Calu3 (cell line): ENCODE results near the gene DSTYK. TPM values are rescaled to one million over a fixed set of nuclear protein-coding genes. Genes with fewer than 3 reads are reported as not detected.

Experiments used
- BruUV-seq: library from RNA; stranded (reverse); fragments of 400-500 nt; replicated peaks from 2 replicates; lab custom pipeline; 2021; lab: Mats Ljungman, UMichigan
- CTCF ChIA-PET: fragments of 300-600 bp; sonication (Branson Sonifier 250); formaldehyde crosslinking; loops from one replicate; lab custom pipeline; 2022; ENCODE audit warnings: antibody characterized with exemption; lab: Charles Lee
- DNase-seq: peaks from one replicate; pipeline ENCODE4 v3.0.0; 2022
- H3K27ac Mint-ChIP-seq: one replicate; pipeline ENCODE4 v1.8.0; 2022; ENCODE audit warnings: mixed read lengths; ENCODE audit not compliant: unreplicated experiment
- H3K27me3 Mint-ChIP-seq: one replicate; pipeline ENCODE4 v1.8.0; 2022; ENCODE audit warnings: mixed read lengths; ENCODE audit not compliant: unreplicated experiment
- H3K36me3 Mint-ChIP-seq: one replicate; pipeline ENCODE4 v1.8.0; 2022; ENCODE audit warnings: mild to moderate bottlenecking, moderate library complexity, mixed read lengths; ENCODE audit not compliant: insufficient read depth, unreplicated experiment
- H3K4me1 Mint-ChIP-seq: one replicate; pipeline ENCODE4 v1.8.0; 2022; ENCODE audit warnings: mild to moderate bottlenecking, low read depth, mixed read lengths; ENCODE audit not compliant: unreplicated experiment
- H3K4me3 Mint-ChIP-seq: one replicate; pipeline ENCODE4 v1.8.0; 2022; ENCODE audit warnings: mild to moderate bottlenecking, low read depth, moderate library complexity, mixed read lengths; ENCODE audit not compliant: unreplicated experiment
- H3K9me3 Mint-ChIP-seq: one replicate; pipeline ENCODE4 v1.8.0; 2022; ENCODE audit warnings: low read depth, mixed read lengths; ENCODE audit not compliant: unreplicated experiment
- intact Hi-C: fragments of 100-400 bp; cut with micrococcal nuclease; formaldehyde crosslinking; loops from one replicate; pipeline ENCODE4 v1.10.0; 2022; ENCODE audit not compliant: unreplicated experiment
- total RNA-seq: library from RNA; stranded (reverse); gene quantifications from 2 replicates; pipeline ENCODE4 v1.2.3, GENCODE V29; 2022
- TF ChIP-seq, protein P1 (sequence below): fragments of 200-600 bp; IDR thresholded peaks from one replicate; pipeline ENCODE4 v1.8.0; 2022; ENCODE audit warnings: antibody characterized with exemption; ENCODE audit not compliant: unreplicated experiment

The DSTYK gene
- total RNA-seq, 1 experiment from 2014 or later = 8.3 TPM

DNA sequence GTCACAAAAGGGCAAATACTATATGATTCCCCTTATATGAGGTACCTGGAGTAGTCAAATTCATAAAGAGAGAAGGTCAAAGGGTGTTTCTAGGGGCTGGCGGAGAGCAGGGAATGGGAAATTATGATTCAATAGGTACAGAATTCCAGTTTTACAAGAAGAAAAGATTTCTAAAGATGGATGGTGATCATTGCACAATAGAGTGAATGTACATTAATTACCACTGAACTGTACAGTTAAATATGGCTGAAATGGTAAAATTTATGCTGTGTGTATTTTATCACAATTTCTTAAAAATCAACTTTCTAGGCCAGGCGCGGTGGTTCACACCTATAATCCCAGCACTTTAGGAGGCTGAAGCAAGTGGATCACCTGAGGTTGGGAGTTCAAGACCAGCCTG, 109.1 kb downstream of the DSTYK start:
- Mint-ChIP-seq H3K4me1 (no peaks in the 10 kb centered on the region), H3K9me3 (no peaks in the 10 kb centered on the region)
- CTCF ChIA-PET = interaction anchor here (0.7 kb wide), 1 partner anchor 127 kb away, joined by 4 read pairs; no protein-coding TSS in a partner anchor

DNA sequence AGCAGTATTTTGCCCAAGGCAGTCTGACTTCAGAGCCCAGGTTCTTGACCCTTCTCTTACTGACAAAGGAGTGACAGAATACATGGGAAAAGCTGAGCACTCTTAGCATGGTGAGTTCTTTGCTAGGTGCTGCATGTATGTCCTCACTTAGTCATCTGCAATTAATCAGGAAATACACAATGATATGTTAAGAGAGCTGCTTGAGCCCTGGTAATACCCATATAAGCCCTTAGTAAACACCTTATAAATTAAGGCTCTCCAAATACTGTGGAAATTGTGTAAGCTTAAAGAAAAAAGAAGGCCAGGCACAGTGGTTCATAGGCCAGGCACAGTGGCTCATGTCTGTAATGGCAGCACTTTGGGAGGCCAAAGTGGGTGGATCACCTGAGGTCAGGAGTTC, 113.3 kb downstream of the DSTYK start:
- intact Hi-C loops = no loop called here
- TF ChIP-seq, protein P1, sequence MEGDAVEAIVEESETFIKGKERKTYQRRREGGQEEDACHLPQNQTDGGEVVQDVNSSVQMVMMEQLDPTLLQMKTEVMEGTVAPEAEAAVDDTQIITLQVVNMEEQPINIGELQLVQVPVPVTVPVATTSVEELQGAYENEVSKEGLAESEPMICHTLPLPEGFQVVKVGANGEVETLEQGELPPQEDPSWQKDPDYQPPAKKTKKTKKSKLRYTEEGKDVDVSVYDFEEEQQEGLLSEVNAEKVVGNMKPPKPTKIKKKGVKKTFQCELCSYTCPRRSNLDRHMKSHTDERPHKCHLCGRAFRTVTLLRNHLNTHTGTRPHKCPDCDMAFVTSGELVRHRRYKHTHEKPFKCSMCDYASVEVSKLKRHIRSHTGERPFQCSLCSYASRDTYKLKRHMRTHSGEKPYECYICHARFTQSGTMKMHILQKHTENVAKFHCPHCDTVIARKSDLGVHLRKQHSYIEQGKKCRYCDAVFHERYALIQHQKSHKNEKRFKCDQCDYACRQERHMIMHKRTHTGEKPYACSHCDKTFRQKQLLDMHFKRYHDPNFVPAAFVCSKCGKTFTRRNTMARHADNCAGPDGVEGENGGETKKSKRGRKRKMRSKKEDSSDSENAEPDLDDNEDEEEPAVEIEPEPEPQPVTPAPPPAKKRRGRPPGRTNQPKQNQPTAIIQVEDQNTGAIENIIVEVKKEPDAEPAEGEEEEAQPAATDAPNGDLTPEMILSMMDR = no peak
- BruUV-seq = no TSS peak
- DNase-seq = no peak
- H3K4me3 Mint-ChIP-seq = no peak overlapping the region
- H3K9me3 Mint-ChIP-seq = no peaks in the 10 kb centered on the region
- peaks cover 47% of the 10 kb centered on the region for H3K36me3 Mint-ChIP-seq
- CTCF ChIA-PET = interaction anchor here (1.1 kb wide), 1 partner anchor 11 kb away, joined by 3 read pairs; no protein-coding TSS in a partner anchor
- no peak overlapping the region for H3K27ac Mint-ChIP-seq
- H3K27me3 Mint-ChIP-seq = no peaks in the 10 kb centered on the region
- H3K4me1 Mint-ChIP-seq = no peaks in the 10 kb centered on the region

More for the DNA sequence above, 109.1 kb downstream of the DSTYK start:
- TF ChIP-seq, protein P1 = no peak
- Mint-ChIP-seq H3K36me3 (peaks cover 53% of the 10 kb centered on the region), H3K27ac (no peak overlapping the region), H3K4me3 (no peak overlapping the region), H3K27me3 (no peaks in the 10 kb centered on the region)
- intact Hi-C loops = no loop called here
- no TSS peak for BruUV-seq
- no peak for DNase-seq

DNA sequence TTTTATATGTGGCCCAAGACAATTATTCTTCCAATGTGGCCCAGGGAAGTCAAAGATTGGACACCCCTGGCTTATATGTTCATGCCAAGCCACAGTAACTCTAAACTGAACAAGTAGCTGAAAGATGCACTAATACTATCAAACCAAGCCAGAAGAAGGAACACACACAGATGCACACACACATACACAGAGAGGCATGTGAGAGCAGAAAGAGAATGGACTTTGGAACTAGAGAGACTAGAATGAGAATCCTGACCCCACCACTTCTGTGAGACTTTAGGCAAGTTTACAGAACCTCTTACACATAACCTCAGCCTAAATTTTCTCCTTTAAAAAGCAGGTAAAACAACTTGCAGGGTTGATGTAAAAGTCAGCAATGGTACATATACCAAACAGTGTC, 116.1 kb downstream of the DSTYK start:
- BruUV-seq = no TSS peak
- CTCF ChIA-PET = interaction anchor here (0.5 kb wide), 1 partner anchor 111 kb away, joined by 3 read pairs; no protein-coding TSS in a partner anchor
- Mint-ChIP-seq H3K27ac (no peak overlapping the region), H3K27me3 (no peaks in the 10 kb centered on the region), H3K4me1 (no peaks in the 10 kb centered on the region), H3K4me3 (no peak overlapping the region), H3K36me3 (peaks cover 22% of the 10 kb centered on the region), H3K9me3 (no peaks in the 10 kb centered on the region)
- DNase-seq = no peak
- intact Hi-C loops = no loop called here
- TF ChIP-seq, protein P1 = no peak

Other genes with a start within 250 kb of the DSTYK start
- gene CNTN2, start 168.5 kb downstream of the DSTYK start, total RNA-seq = not detected in 2 replicates
- 3.9 and 4.4 TPM in 2 replicates for gene TMEM81, start 127.2 kb downstream of the DSTYK start, total RNA-seq
- gene RBBP5, start 89.7 kb downstream of the DSTYK start, total RNA-seq = 21.9 and 22.0 TPM in 2 replicates
- gene TMCC2, start 16.2 kb upstream of the DSTYK start, total RNA-seq = 0.33 and 0.37 TPM in 2 replicates
- gene NUAK2, start 110.0 kb upstream of the DSTYK start, total RNA-seq = 2.6 and 3.7 TPM in 2 replicates
- gene KLHDC8A, start 145.2 kb upstream of the DSTYK start, total RNA-seq = not detected in 2 replicates
- gene LEMD1, start 210.4 kb upstream of the DSTYK start, total RNA-seq = 15.3 and 17.2 TPM in 2 replicates
- gene BLACAT1, start 244.3 kb upstream of the DSTYK start, total RNA-seq = 14.2 TPM in 2 replicates